GM19099 (cell line): Measurements from ENCODE around the gene VPS52.

Experiments used
- POLR2A ChIP-seq: IDR thresholded peaks from 3 replicates; pipeline ENCODE4 v1.6.1; 2011; ENCODE audit warnings: low read depth; ENCODE audit not compliant: insufficient read length; ENCODE audit errors: extremely low read depth

VPS52 gene

GRCh38 chr6:33313709-33314514, 42.2 kb upstream of the VPS52 start, which contains the start of gene TAPBP:
Gene TAPBP (minus strand): TSS chr6:33314078. CDS start chr6:33314041, 37 bp downstream.
- peak; percentile 76 for TF ChIP-seq POLR2A

DNA sequence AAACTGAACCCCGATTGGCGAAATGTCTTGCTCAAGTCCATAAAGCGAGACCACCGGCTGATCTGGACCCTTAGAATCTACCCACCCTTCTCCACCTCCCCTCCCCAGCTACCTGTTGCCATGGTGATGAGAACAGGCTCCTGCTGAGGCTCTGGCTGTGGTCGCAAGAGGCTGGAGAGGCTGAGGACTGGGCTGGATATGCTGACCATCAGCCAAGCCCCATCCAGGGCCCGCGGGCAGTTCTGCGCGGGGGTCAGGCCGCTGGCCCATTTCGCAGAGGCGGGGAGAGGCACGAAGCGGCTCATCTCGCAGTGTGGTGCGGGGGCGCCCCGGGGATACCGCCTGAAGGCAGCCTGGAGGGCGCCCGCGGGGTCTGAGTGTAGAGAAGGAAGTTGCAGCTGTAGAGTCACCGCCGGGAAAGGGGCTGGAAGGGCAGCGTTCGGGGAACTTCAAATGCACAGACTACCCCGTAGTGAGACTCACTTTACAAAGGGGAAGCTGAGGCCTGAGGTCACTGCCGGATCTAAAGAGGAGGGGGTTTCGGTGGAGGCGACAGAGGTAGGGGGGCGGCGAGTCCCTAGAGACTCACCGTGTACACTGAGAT, 41.5 kb upstream of the VPS52 start:
- TF ChIP-seq POLR2A: peak; percentile 3

GRCh38 chr6:33312361-33313104, 40.9 kb upstream of the VPS52 start:
- peak; percentile 19 for TF ChIP-seq POLR2A

GRCh38 chr6:33306356-33306755, 34.7 kb upstream of the VPS52 start:
- no peak for TF ChIP-seq POLR2A

- no peak for TF ChIP-seq POLR2A
Measured at GRCh38 chr6:33305052-33305451, 33.4 kb upstream of the VPS52 start.

GRCh38 chr6:33304216-33304615, 32.5 kb upstream of the VPS52 start:
- TF ChIP-seq POLR2A: no peak

GRCh38 chr6:33301877-33302276, 30.2 kb upstream of the VPS52 start:
- no peak for TF ChIP-seq POLR2A

DNA sequence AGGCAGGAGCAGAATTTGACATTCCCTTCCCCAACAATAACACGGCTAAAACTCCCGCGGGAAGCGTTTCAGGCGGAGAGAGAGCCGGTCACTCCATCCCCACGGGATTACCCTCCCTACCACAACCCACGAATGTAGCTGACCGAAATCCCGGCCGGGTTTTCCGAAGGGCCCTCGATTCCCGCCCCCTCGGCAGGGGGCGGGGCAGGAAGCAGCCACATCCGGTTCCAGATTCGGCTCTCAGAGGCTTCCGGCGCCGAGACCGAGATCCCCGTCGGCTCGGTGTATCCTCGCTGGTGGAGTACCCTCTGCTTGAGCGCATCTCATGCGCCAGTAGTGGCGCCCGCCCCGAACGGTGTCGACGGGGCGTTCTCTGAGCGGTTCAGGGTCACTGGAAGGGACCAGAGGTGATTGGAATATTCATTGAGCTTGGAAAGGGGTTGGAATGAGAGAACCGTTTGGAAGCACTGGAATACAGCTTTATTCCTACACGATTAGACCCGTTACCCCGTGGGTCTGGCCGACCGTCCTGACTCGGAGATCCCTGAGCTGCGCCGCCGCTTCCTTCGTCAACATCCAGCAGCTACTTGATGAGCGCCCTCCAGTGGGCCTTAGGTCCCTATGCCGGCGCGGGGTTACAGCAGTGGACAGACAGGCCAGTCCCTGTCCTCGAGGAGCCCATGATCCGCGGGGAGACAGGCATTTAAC, 27.7 kb upstream of the VPS52 start:
- TF ChIP-seq POLR2A: peak; percentile 89

GRCh38 chr6:33298773-33299236, 27.1 kb upstream of the VPS52 start, which contains the start of gene RGL2:
Gene RGL2 (minus strand): TSS chr6:33298942. CDS start chr6:33298610, 332 bp downstream.
- TF ChIP-seq POLR2A: no peak

GRCh38 chr6:33297956-33298772, 26.5 kb upstream of the VPS52 start:
- peak; percentile 41 for TF ChIP-seq POLR2A

GRCh38 chr6:33297406-33297955, 25.8 kb upstream of the VPS52 start:
- TF ChIP-seq POLR2A: no peak

DNA sequence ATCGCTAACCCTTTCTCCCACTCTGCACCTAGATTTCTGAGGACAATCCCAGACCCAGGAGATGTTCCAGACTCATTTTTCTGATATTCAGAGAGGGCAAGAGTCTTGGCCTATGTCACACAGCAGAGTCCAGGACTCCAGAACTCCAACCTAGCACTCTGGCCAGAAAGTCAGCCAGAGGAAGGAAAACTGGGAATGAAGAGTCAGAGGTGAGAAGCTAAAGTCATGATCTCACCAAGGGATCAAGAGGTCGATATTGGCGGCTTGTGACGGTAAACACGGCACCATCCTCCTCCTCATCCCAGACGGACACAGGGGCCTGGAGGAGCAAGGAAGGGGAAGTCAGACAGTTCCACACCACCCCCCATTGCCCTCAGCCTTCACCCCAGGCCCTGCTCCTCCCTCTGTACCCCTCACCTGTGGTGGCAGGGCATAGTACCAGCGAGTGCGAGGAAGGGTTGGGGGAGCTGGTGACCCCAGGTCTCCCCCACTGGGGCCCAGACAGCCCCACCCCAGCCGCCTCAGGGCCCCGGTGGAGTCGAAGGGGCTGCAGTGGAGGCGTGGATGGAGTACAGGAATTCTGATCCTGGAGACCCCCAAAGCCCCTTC, 25.2 kb upstream of the VPS52 start:
- no peak for TF ChIP-seq POLR2A
